NCI-H2171 (cell line): ENCODE data around the gene SLIT2.

Experiments used
- DNase-seq: peaks from one replicate; lab custom pipeline; 2025; lab: John Stamatoyannopoulos, UW

The SLIT2 gene

GRCh38 chr4:20266215-20267082 lies 14.7 kb downstream of the SLIT2 start:
- DNase-seq, result no peak

GRCh38 chr4:20268028-20268427 lies 16.3 kb downstream of the SLIT2 start:
- DNase-seq, result no peak

- no peak for DNase-seq
Measured at GRCh38 chr4:20269320-20269719, 17.6 kb downstream of the SLIT2 start.

- DNase-seq, result no peak
Measured at GRCh38 chr4:20271950-20272349, 20.2 kb downstream of the SLIT2 start.

GRCh38 chr4:20272411-20272872 lies 20.7 kb downstream of the SLIT2 start:
- DNase-seq, result no peak

GRCh38 chr4:20273793-20274192 lies 22.1 kb downstream of the SLIT2 start:
- DNase-seq, result no peak

- DNase-seq, result no peak
Measured at GRCh38 chr4:20276848-20277247, 25.1 kb downstream of the SLIT2 start.

- DNase-seq, result no peak
Measured at GRCh38 chr4:20278195-20278594, 26.5 kb downstream of the SLIT2 start.

GRCh38 chr4:20279381-20279780 lies 27.7 kb downstream of the SLIT2 start:
- no peak for DNase-seq

- no peak for DNase-seq
Measured at GRCh38 chr4:20281453-20281852, 29.7 kb downstream of the SLIT2 start.

- no peak for DNase-seq
Measured at GRCh38 chr4:20283039-20283438, 31.3 kb downstream of the SLIT2 start.

GRCh38 chr4:20284990-20285389 lies 33.3 kb downstream of the SLIT2 start:
- no peak for DNase-seq

- DNase-seq, result no peak
Measured at GRCh38 chr4:20287246-20287645, 35.5 kb downstream of the SLIT2 start.

GRCh38 chr4:20288047-20288650 lies 36.4 kb downstream of the SLIT2 start:
- no peak for DNase-seq

- no peak for DNase-seq
Measured at GRCh38 chr4:20288846-20289512, 37.3 kb downstream of the SLIT2 start.

GRCh38 chr4:20289782-20290181 lies 38.1 kb downstream of the SLIT2 start:
- DNase-seq, result no peak

GRCh38 chr4:20292739-20293138 lies 41.0 kb downstream of the SLIT2 start:
- no peak for DNase-seq

GRCh38 chr4:20297261-20297660 lies 45.6 kb downstream of the SLIT2 start:
- DNase-seq, result no peak

GRCh38 chr4:20297783-20298182 lies 46.1 kb downstream of the SLIT2 start:
- no peak for DNase-seq

- DNase-seq, result no peak
Measured at GRCh38 chr4:20298455-20298854, 46.8 kb downstream of the SLIT2 start.

- no peak for DNase-seq
Measured at GRCh38 chr4:20298986-20299385, 47.3 kb downstream of the SLIT2 start.

GRCh38 chr4:20299515-20299914 lies 47.8 kb downstream of the SLIT2 start:
- DNase-seq, result no peak

GRCh38 chr4:20301161-20301560 lies 49.5 kb downstream of the SLIT2 start:
- no peak for DNase-seq
